ENCODE measurements around the gene SETD4.

DNA sequence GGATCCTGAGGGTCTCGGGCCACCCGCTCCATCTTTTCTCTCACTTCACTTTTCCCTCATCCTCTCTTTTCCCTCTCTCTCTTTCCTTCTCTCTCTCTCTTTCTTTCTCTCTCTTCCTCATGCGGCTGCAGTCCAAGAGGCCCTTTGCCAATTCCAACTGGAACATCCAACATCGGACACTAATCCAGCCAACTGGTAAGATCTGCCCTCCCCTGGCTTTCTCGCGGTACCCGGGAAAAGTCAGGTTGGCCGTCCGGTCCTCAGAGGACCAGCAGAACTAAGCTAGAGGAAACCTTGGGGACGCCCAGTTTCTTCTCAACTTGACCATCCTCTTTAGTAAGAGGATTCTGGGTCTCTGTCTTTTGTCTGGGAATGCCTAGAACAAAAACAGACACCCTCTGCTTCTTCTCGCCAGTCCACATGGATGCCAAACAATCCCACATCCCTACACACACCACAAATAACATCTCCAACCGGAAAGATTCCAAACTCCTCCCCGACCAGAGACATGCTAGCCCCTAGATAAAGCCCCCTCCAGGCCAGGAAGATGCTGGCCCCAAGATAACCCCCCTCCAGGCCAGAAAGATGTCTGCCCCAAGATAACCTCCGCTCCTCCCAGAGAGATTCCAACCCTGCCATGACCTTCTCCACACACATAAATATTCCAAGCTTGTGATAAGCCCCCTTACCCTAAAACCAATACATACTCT lies 3.2 kb upstream of the SETD4 start:
- TF ChIP-seq, protein P1, sequence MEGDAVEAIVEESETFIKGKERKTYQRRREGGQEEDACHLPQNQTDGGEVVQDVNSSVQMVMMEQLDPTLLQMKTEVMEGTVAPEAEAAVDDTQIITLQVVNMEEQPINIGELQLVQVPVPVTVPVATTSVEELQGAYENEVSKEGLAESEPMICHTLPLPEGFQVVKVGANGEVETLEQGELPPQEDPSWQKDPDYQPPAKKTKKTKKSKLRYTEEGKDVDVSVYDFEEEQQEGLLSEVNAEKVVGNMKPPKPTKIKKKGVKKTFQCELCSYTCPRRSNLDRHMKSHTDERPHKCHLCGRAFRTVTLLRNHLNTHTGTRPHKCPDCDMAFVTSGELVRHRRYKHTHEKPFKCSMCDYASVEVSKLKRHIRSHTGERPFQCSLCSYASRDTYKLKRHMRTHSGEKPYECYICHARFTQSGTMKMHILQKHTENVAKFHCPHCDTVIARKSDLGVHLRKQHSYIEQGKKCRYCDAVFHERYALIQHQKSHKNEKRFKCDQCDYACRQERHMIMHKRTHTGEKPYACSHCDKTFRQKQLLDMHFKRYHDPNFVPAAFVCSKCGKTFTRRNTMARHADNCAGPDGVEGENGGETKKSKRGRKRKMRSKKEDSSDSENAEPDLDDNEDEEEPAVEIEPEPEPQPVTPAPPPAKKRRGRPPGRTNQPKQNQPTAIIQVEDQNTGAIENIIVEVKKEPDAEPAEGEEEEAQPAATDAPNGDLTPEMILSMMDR (IDR thresholded peaks at IDR 0.05; ENCODE audit: low read depth, low read length, poor library complexity, severe bottlenecking) = no peak
- TF ChIP-seq EZH2phosphoT487 (IDR thresholded peaks at IDR 0.05; ENCODE audit: borderline replicate concordance, low read length) = no peak
